DND-41 (cell line): ENCODE results near the gene MRNIP.

Experiments
- CTCF ChIP-seq: IDR thresholded peaks from 2 replicates; pipeline ENCODE4 v1.5.1; 2012; ENCODE audit warnings: borderline replicate concordance, low read length, moderate library complexity, mild to moderate bottlenecking; ENCODE audit not compliant: poor library complexity, severe bottlenecking; ENCODE audit errors: extremely low read depth
- EZH2 ChIP-seq: IDR thresholded peaks from 3 replicates; pipeline ENCODE4 v1.6.1; 2012; ENCODE audit warnings: borderline replicate concordance, low read depth, mild to moderate bottlenecking, moderate library complexity, low read length, inconsistent platforms; ENCODE audit not compliant: severe bottlenecking

GRCh38 chr5:179819296-179820126, 39.1 kb downstream of the MRNIP start:
- TF ChIP-seq CTCF (no peak), EZH2 (no peak)
